IgD-negative memory B cell (primary cell): ENCODE measurements around the gene LHFPL5. TPM values are rescaled to one million over a fixed set of nuclear protein-coding genes. Genes with fewer than 3 reads are reported as not detected.

ENCODE experiments used
- H3K27ac Mint-ChIP-seq, 3 donors: one replicate each; pipeline ENCODE4 v1.8.0; 2020 to 2022; ENCODE audit warnings: mild to moderate bottlenecking in 3 of 3, mixed read lengths in 3 of 3, moderate library complexity in 1 of 3
- H3K27me3 Mint-ChIP-seq: one replicate; pipeline ENCODE4 v1.8.0; 2021; ENCODE audit warnings: mixed read lengths
- H3K36me3 Mint-ChIP-seq: one replicate; pipeline ENCODE4 v1.8.0; 2020; ENCODE audit warnings: mild to moderate bottlenecking, mixed read lengths
- H3K4me1 Mint-ChIP-seq, 3 donors: one replicate each; pipeline ENCODE4 v1.8.0; 2020 to 2022; ENCODE audit warnings: mixed read lengths in 3 of 3, mild to moderate bottlenecking in 1 of 3
- H3K4me3 Mint-ChIP-seq, 4 donors: one replicate each; pipeline ENCODE4 v1.8.0; 2020 to 2022; ENCODE audit warnings: mild to moderate bottlenecking in 4 of 4, mixed read lengths in 4 of 4, moderate library complexity in 3 of 4
- H3K9me3 Mint-ChIP-seq, 3 donors: one replicate each; pipeline ENCODE4 v1.8.0; 2020 to 2021; ENCODE audit warnings: mixed read lengths in 3 of 3, mild to moderate bottlenecking in 1 of 3
- polyA plus RNA-seq: library from polyadenylated mRNA; unstranded; fragments of 300-500 nt; fragmentation: Illumina TruSeq; gene quantifications from one replicate; pipeline ENCODE4 v1.2.3, GENCODE V29; 2021

LHFPL5 gene
- not detected for polyA plus RNA-seq

- peaks cover 0 to 5% (median 0%) of the 10 kb centered on the region in 3 donors for H3K9me3 Mint-ChIP-seq
- H3K27me3 Mint-ChIP-seq: peaks cover 14% of the 10 kb centered on the region
- peak within 1 kb of the TSS in 1 of 4 donors; percentile 45 for H3K4me3 Mint-ChIP-seq
- no peak within 1 kb of the TSS for H3K27ac Mint-ChIP-seq
- H3K4me1 Mint-ChIP-seq: peaks cover 0 to 2% (median 1%) of the 10 kb centered on the region in 3 donors
- peaks cover 1% of the 10 kb centered on the region for H3K36me3 Mint-ChIP-seq
Observed at GRCh38 chr6:35804996-35805736, at the start of gene LHFPL5. Gene LHFPL5, plus strand, starts transcription at chr6:35805352. Its CDS starts 319 bp downstream, at chr6:35805671.

- peaks cover 14 to 19% (median 15%) of the 10 kb centered on the region in 3 donors for H3K4me1 Mint-ChIP-seq
- H3K4me3 Mint-ChIP-seq: peak overlapping the region in 2 of 4 donors; percentile 24 to 65
- peaks cover 0 to 10% (median 7%) of the 10 kb centered on the region in 3 donors for H3K9me3 Mint-ChIP-seq
- peaks cover 16% of the 10 kb centered on the region for H3K27me3 Mint-ChIP-seq
- no peaks in the 10 kb centered on the region for H3K36me3 Mint-ChIP-seq
- no peak overlapping the region for H3K27ac Mint-ChIP-seq
Observed at GRCh38 chr6:35757456-35758123, 47.6 kb upstream of the LHFPL5 start.

GRCh38 chr6:35759426-35759825 lies 45.7 kb upstream of the LHFPL5 start:
- H3K36me3 Mint-ChIP-seq: no peaks in the 10 kb centered on the region
- H3K4me3 Mint-ChIP-seq: peak overlapping the region in 1 of 4 donors; percentile 4
- peaks cover 17 to 35% (median 26%) of the 10 kb centered on the region in 3 donors for H3K4me1 Mint-ChIP-seq
- no peak overlapping the region for H3K27ac Mint-ChIP-seq
- H3K9me3 Mint-ChIP-seq: peaks cover 0 to 10% (median 7%) of the 10 kb centered on the region in 3 donors
- peaks cover 35% of the 10 kb centered on the region for H3K27me3 Mint-ChIP-seq

GRCh38 chr6:35765739-35766138 lies 39.4 kb upstream of the LHFPL5 start:
- Mint-ChIP-seq H3K4me1 (peaks cover 14 to 25% (median 19%) of the 10 kb centered on the region in 3 donors), H3K27me3 (peaks cover 29% of the 10 kb centered on the region), H3K4me3 (peak overlapping the region in 1 of 4 donors; percentile 34), H3K36me3 (no peaks in the 10 kb centered on the region), H3K27ac (no peak overlapping the region), H3K9me3 (peaks cover 0 to 4% (median 0%) of the 10 kb centered on the region in 3 donors)

GRCh38 chr6:35769211-35769610 lies 35.9 kb upstream of the LHFPL5 start:
- H3K36me3 Mint-ChIP-seq: no peaks in the 10 kb centered on the region
- peaks cover 0 to 2% (median 0%) of the 10 kb centered on the region in 3 donors for H3K9me3 Mint-ChIP-seq
- H3K27ac Mint-ChIP-seq: no peak overlapping the region
- H3K27me3 Mint-ChIP-seq: peaks cover 5% of the 10 kb centered on the region
- peaks cover 15 to 23% (median 20%) of the 10 kb centered on the region in 3 donors for H3K4me1 Mint-ChIP-seq
- H3K4me3 Mint-ChIP-seq: peak overlapping the region in 1 of 4 donors; percentile 58

- H3K27ac Mint-ChIP-seq: peak overlapping the region in 1 of 3 donors; percentile 27
- H3K27me3 Mint-ChIP-seq: no peaks in the 10 kb centered on the region
- H3K4me1 Mint-ChIP-seq: peaks cover 14 to 20% (median 18%) of the 10 kb centered on the region in 3 donors
- peak overlapping the region in 1 of 4 donors; percentile 4 for H3K4me3 Mint-ChIP-seq
- H3K36me3 Mint-ChIP-seq: no peaks in the 10 kb centered on the region
- no peaks in the 10 kb centered on the region for H3K9me3 Mint-ChIP-seq
Observed at GRCh38 chr6:35771343-35771627, 33.9 kb upstream of the LHFPL5 start.

- H3K27ac Mint-ChIP-seq: no peak overlapping the region
- H3K36me3 Mint-ChIP-seq: no peaks in the 10 kb centered on the region
- H3K4me3 Mint-ChIP-seq: no peak overlapping the region
- H3K4me1 Mint-ChIP-seq: peaks cover 15 to 23% (median 16%) of the 10 kb centered on the region in 3 donors
- H3K27me3 Mint-ChIP-seq: peaks cover 1% of the 10 kb centered on the region
- no peaks in the 10 kb centered on the region for H3K9me3 Mint-ChIP-seq
Observed at GRCh38 chr6:35774116-35774794, 30.9 kb upstream of the LHFPL5 start.

GRCh38 chr6:35775031-35775430 lies 30.1 kb upstream of the LHFPL5 start:
- Mint-ChIP-seq H3K27ac (no peak overlapping the region), H3K27me3 (peaks cover 1% of the 10 kb centered on the region), H3K4me1 (peaks cover 12 to 22% (median 14%) of the 10 kb centered on the region in 3 donors), H3K36me3 (no peaks in the 10 kb centered on the region), H3K9me3 (no peaks in the 10 kb centered on the region), H3K4me3 (peak overlapping the region in 1 of 4 donors; percentile 43)

GRCh38 chr6:35776364-35777215 lies 28.6 kb upstream of the LHFPL5 start, which contains the start of gene CLPSL2:
Gene CLPSL2, plus strand, starts transcription at chr6:35776598. Its CDS starts 21 bp downstream, at chr6:35776619.
- H3K27ac Mint-ChIP-seq: peak within 1 kb of the TSS in 1 of 3 donors; percentile 86
- no peaks in the 10 kb centered on the region for H3K9me3 Mint-ChIP-seq
- peaks cover 2% of the 10 kb centered on the region for H3K27me3 Mint-ChIP-seq
- peaks cover 6 to 12% (median 7%) of the 10 kb centered on the region in 3 donors for H3K4me1 Mint-ChIP-seq
- H3K36me3 Mint-ChIP-seq: no peaks in the 10 kb centered on the region
- peak within 1 kb of the TSS in 3 of 4 donors; percentile 70 to 87 (median 74) for H3K4me3 Mint-ChIP-seq

GRCh38 chr6:35777356-35778102 lies 27.6 kb upstream of the LHFPL5 start:
- no peaks in the 10 kb centered on the region for H3K9me3 Mint-ChIP-seq
- no peaks in the 10 kb centered on the region for H3K36me3 Mint-ChIP-seq
- H3K4me1 Mint-ChIP-seq: peaks cover 0 to 7% (median 6%) of the 10 kb centered on the region in 3 donors
- peaks cover 2% of the 10 kb centered on the region for H3K27me3 Mint-ChIP-seq
- H3K4me3 Mint-ChIP-seq: peak overlapping the region in 3 of 4 donors; percentile 35 to 85 (median 53)
- peak overlapping the region in 1 of 3 donors; percentile 86 for H3K27ac Mint-ChIP-seq

GRCh38 chr6:35778437-35778836 lies 26.7 kb upstream of the LHFPL5 start:
- Mint-ChIP-seq H3K27ac (no peak overlapping the region), H3K4me1 (peaks cover 0 to 7% (median 6%) of the 10 kb centered on the region in 3 donors)

GRCh38 chr6:35780719-35781118 lies 24.4 kb upstream of the LHFPL5 start, which contains the start of gene CLPSL1:
Gene CLPSL1, plus strand, starts transcription at chr6:35781019. Its CDS starts 92 bp downstream, at chr6:35781111.
- no peaks in the 10 kb centered on the region for H3K9me3 Mint-ChIP-seq
- H3K4me3 Mint-ChIP-seq: peak within 1 kb of the TSS in 1 of 4 donors; percentile 5
- peaks cover 10% of the 10 kb centered on the region for H3K27me3 Mint-ChIP-seq

More at GRCh38 chr6:35778437-35778836, 26.7 kb upstream of the LHFPL5 start:
- H3K27me3 Mint-ChIP-seq: peaks cover 2% of the 10 kb centered on the region
- H3K4me3 Mint-ChIP-seq: no peak overlapping the region
- no peaks in the 10 kb centered on the region for H3K36me3 Mint-ChIP-seq
- H3K9me3 Mint-ChIP-seq: no peaks in the 10 kb centered on the region

GRCh38 chr6:35781290-35781689 lies 23.9 kb upstream of the LHFPL5 start:
- H3K27ac Mint-ChIP-seq: no peak overlapping the region
- H3K27me3 Mint-ChIP-seq: peaks cover 15% of the 10 kb centered on the region
- no peaks in the 10 kb centered on the region for H3K9me3 Mint-ChIP-seq
- H3K4me1 Mint-ChIP-seq: peaks cover 0 to 5% (median 2%) of the 10 kb centered on the region in 3 donors
- H3K36me3 Mint-ChIP-seq: no peaks in the 10 kb centered on the region
- H3K4me3 Mint-ChIP-seq: no peak overlapping the region

More at GRCh38 chr6:35780719-35781118, 24.4 kb upstream of the LHFPL5 start, which contains the start of gene CLPSL1:
- Mint-ChIP-seq H3K27ac (no peak within 1 kb of the TSS), H3K36me3 (no peaks in the 10 kb centered on the region), H3K4me1 (peaks cover 0 to 5% (median 4%) of the 10 kb centered on the region in 3 donors)
